Neuronal stem cell (in vitro differentiated cells): ENCODE results near the gene ATF6B.

Experiments
- DNase-seq: peaks from one replicate; pipeline ENCODE4 v3.0.0-alpha.2; 2013; ENCODE audit warnings: low spot score
- H2AFZ ChIP-seq: one replicate; pipeline ENCODE4 v1.6.1; 2013; ENCODE audit warnings: mild to moderate bottlenecking, low read length, inconsistent platforms
- H2AK5ac ChIP-seq: 2 replicates; pipeline ENCODE4 v1.6.1; 2013; ENCODE audit warnings: low read depth, mild to moderate bottlenecking, inconsistent platforms, low read length, moderate library complexity, mixed read lengths
- H2BK120ac ChIP-seq: 2 replicates; pipeline ENCODE4 v1.6.1; 2013; ENCODE audit warnings: low read depth, mild to moderate bottlenecking, inconsistent platforms, low read length, moderate library complexity, mixed read lengths
- H2BK12ac ChIP-seq: one replicate; pipeline ENCODE4 v1.6.1; 2013; ENCODE audit warnings: low read length, inconsistent platforms
- H2BK15ac ChIP-seq: 2 replicates; pipeline ENCODE4 v1.6.1; 2013; ENCODE audit warnings: mild to moderate bottlenecking, low read length, inconsistent platforms, mixed read lengths
- H2BK5ac ChIP-seq: one replicate; pipeline ENCODE4 v1.6.1; 2013; ENCODE audit warnings: inconsistent platforms, mild to moderate bottlenecking, low read length, moderate library complexity
- H3K14ac ChIP-seq: one replicate; pipeline ENCODE4 v1.6.1; 2013; ENCODE audit warnings: low read length, inconsistent platforms
- H3K18ac ChIP-seq: 2 replicates; pipeline ENCODE4 v1.6.1; 2013; ENCODE audit warnings: low read length, inconsistent platforms
- H3K23ac ChIP-seq: 2 replicates; pipeline ENCODE4 v1.6.1; 2013; ENCODE audit warnings: low read depth, mild to moderate bottlenecking, mixed read lengths, low read length, inconsistent platforms; ENCODE audit not compliant: poor library complexity
- H3K27ac ChIP-seq: replicated peaks from 3 replicates; pipeline ENCODE4 v1.5.1; 2013; ENCODE audit warnings: low read length, inconsistent platforms
- H3K27me3 ChIP-seq, 3 experiments: 2 replicates each; pipeline ENCODE4 v1.6.1; 2013; ENCODE audit warnings: low read length in 3 of 3, mild to moderate bottlenecking in 2 of 3, inconsistent platforms in 1 of 3, low read depth in 1 of 3, mixed read lengths in 1 of 3, moderate library complexity in 1 of 3; ENCODE audit not compliant: control insufficient read depth in 3 of 3, insufficient read depth in 3 of 3
- H3K36me3 ChIP-seq, 2 donors: replicated peaks in 1 of 2; 2 replicates each; pipeline ENCODE4 v1.6.1; 2013; ENCODE audit warnings: low read length in 2 of 2; ENCODE audit not compliant: control insufficient read depth in 2 of 2, insufficient read depth in 2 of 2
- H3K4ac ChIP-seq: 2 replicates; pipeline ENCODE4 v1.6.1; 2013; ENCODE audit warnings: inconsistent platforms, mild to moderate bottlenecking, low read length, moderate library complexity
- H3K4me1 ChIP-seq, 2 donors: 1 replicate in 1 of 2; 2 replicates in 1 of 2; pipeline ENCODE4 v1.6.1; 2013; ENCODE audit warnings: low read length in 2 of 2, low read depth in 1 of 2; ENCODE audit not compliant: control insufficient read depth in 2 of 2, insufficient read depth in 1 of 2
- H3K4me2 ChIP-seq: one replicate; pipeline ENCODE4 v1.6.1; 2013; ENCODE audit warnings: mild to moderate bottlenecking, low read length, inconsistent platforms; ENCODE audit not compliant: insufficient read depth, poor library complexity, severe bottlenecking
- H3K4me3 ChIP-seq, 2 donors: 2 replicates each; pipeline ENCODE4 v1.5.1; 2013; ENCODE audit warnings: low read length in 2 of 2, mild to moderate bottlenecking in 2 of 2, inconsistent platforms in 1 of 2, moderate library complexity in 1 of 2
- H3K79me1 ChIP-seq: one replicate; pipeline ENCODE4 v1.6.1; 2013; ENCODE audit warnings: low read depth, mild to moderate bottlenecking, inconsistent platforms, low read length, moderate library complexity
- H3K9ac ChIP-seq: one replicate; pipeline ENCODE4 v1.6.1; 2013; ENCODE audit warnings: mild to moderate bottlenecking, low read depth, low read length, inconsistent platforms; ENCODE audit not compliant: poor library complexity
- H3K9me3 ChIP-seq, 2 donors: replicated peaks in 1 of 2; 2 replicates each; pipeline versions ENCODE3 to v1.6.1; 2013; ENCODE audit warnings: low read length in 2 of 2, mild to moderate bottlenecking in 2 of 2, inconsistent platforms in 1 of 2, low read depth in 1 of 2, mixed read lengths in 1 of 2, moderate library complexity in 1 of 2; ENCODE audit not compliant: control insufficient read depth in 2 of 2, insufficient read depth in 1 of 2
- H4K8ac ChIP-seq: one replicate; pipeline ENCODE4 v1.6.1; 2013; ENCODE audit warnings: low read depth, mild to moderate bottlenecking, inconsistent platforms, low read length, moderate library complexity
- H4K91ac ChIP-seq: one replicate; pipeline ENCODE4 v1.6.1; 2013; ENCODE audit warnings: low read length, low read depth, mild to moderate bottlenecking, inconsistent platforms; ENCODE audit not compliant: poor library complexity
- WGBS, 2 donors: extraction: QIAGEN DNeasy Blood & Tissue Kit; methylation state at CpG; one replicate each; pipeline ENCODE4 v1.1.7; 2013; ENCODE audit warnings: missing lambda C conversion rate in 2 of 2, mixed read lengths in 1 of 2; ENCODE audit not compliant: insufficient read length in 2 of 2, insufficient replicate concordance in 1 of 2; ENCODE audit errors: extremely low coverage in 2 of 2; 5-methylcytosine and 5-hydroxymethylcytosine counted together

Gene ATF6B

DNA sequence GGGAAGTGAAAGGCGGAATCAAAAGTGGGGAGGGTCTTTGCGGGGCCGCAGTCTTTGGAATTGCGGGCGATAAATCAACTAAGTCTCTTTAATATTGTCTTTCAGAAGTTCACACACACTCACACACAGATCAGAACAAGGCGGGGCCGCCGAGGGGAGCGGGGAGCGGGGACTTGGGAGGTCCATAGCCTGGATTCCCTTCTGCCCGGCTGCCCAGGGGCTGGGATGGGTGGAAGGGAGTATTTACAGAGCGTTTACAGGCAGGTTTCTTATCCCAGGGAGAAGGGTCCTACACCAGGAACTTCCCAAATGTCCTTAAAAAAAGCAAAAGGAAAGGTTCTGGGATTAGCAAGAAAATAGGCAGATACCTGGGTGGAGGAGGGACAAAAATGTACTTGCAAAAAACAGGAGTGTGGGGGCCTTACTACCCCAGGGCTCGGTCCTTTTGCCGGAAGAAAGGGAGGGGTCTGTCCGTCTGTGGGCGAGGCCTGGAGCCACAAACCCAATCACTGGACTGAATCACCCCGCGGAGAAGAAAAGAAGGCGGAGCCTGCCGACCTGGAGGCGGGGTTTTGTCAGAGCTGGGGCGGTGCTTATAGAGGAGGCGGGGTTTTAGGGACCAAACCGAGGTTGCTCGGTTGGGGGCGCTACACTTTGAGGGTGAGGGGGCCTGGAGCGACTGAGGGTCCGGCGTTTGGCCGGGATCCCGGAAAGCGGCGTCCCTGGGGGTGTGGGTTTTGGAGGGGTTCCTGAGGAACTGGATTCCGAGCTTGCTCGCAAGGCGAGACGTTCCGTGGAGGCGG is 20.4 kb upstream of the ATF6B start:
- no peaks in the 10 kb centered on the region for H3K36me3 ChIP-seq
- no peak overlapping the region for H3K4ac ChIP-seq
- H3K14ac ChIP-seq = no peak overlapping the region
- DNase-seq = no peak
- peaks cover 0 to 33% (median 0%) of the 10 kb centered on the region in 3 experiments for H3K27me3 ChIP-seq
- no peaks in the 10 kb centered on the region for H3K9me3 ChIP-seq
- H4K91ac ChIP-seq = no peak overlapping the region
- peak overlapping the region; percentile 13 for H2AK5ac ChIP-seq
- H3K79me1 ChIP-seq = no peaks in the 10 kb centered on the region
- H3K27ac ChIP-seq = no peak overlapping the region
- H2BK120ac ChIP-seq = no peak overlapping the region
- no peak overlapping the region for H2BK12ac ChIP-seq
- H3K4me1 ChIP-seq = peaks cover 16 to 21% of the 10 kb centered on the region in 2 donors
- no peak overlapping the region for H2AFZ ChIP-seq
- H3K4me2 ChIP-seq = peak overlapping the region; percentile 21
- H2BK5ac ChIP-seq = no peak overlapping the region
- no CpG with 5 or more reads among the region's 39 CpGs for WGBS, 2 donors
- no peak overlapping the region for H3K9ac ChIP-seq
- H4K8ac ChIP-seq = no peak overlapping the region
- H3K4me3 ChIP-seq = peak overlapping the region in 1 of 2 donors; percentile 8
- no peak overlapping the region for H3K23ac ChIP-seq
- no peak overlapping the region for H2BK15ac ChIP-seq
- H3K18ac ChIP-seq = no peak overlapping the region

DNA sequence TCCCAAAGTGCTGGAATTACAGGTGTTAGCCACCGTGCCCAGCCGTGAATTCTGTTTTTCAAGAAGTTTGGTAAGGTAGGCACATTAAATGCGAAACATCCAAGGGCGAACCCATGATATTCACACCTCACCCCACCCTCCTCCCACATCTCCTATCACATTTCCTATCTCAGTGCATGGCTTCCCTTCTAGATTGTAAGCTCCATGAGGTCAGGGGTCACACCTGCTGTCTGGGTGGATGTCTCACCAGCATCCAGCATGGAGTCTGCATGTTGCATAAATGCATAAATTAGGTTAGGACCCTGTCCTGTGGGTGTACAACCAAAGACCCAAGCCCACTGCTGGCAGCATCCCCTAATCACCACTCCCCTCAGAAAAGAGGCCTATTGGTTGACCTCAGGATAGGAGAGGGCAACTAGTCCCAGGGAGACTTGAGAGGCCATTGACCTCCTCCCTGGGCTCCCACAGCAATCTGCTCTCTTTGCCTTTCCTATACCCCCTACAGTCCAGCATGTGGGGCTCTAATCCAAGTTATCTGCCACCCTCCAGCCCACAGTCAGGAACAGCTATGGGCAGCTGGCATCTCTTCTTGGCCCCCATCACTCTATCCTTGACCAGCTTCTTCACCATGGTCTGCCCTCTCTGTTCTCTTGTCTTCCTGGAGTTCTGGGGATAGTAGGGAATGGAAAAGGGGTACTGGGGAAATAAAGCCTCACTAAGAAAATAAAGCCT is 19.5 kb upstream of the ATF6B start:
- Histone ChIP-seq H2BK12ac (no peak overlapping the region), H3K14ac (no peak overlapping the region), H3K4me2 (no peak overlapping the region), H3K27ac (no peak overlapping the region), H2BK5ac (no peak overlapping the region), H3K9ac (no peak overlapping the region), H3K27me3 (peaks cover 0 to 33% (median 0%) of the 10 kb centered on the region in 3 experiments), H2BK15ac (no peak overlapping the region), H4K91ac (no peak overlapping the region), H4K8ac (no peak overlapping the region), H3K9me3 (no peaks in the 10 kb centered on the region), H2AFZ (no peak overlapping the region), H2BK120ac (no peak overlapping the region), H3K4ac (no peak overlapping the region), H3K4me1 (peaks cover 15 to 16% of the 10 kb centered on the region in 2 donors), H3K4me3 (no peak overlapping the region), H2AK5ac (no peak overlapping the region), H3K36me3 (no peaks in the 10 kb centered on the region), H3K18ac (no peak overlapping the region), H3K23ac (no peak overlapping the region), H3K79me1 (no peaks in the 10 kb centered on the region)
- no peak for DNase-seq
- WGBS, 2 donors = no CpG with 5 or more reads among the region's 4 CpGs

DNA sequence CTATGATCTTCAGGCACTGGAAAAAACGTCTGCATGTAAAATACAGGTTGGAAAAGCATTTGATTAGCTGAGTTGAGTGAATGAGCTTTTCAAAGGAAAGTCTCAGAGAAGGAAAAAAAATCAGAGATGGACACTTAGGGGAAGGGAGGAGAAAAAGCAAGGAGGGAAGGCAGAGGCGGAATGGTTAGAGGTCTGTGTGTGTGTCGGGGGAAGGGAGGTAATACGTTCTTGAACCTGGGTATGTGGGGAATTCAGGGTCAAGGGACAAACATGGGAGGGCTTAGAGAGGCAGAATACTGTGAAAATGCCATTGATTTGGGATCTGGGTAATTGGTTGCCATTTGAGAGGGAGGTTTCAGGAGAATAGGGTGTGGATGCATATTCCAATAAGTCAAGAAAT is 18.6 kb upstream of the ATF6B start:
- H3K27me3 ChIP-seq = peaks cover 0 to 26% (median 7%) of the 10 kb centered on the region in 3 experiments
- H3K4ac ChIP-seq = no peak overlapping the region
- no CpG with 5 or more reads among the region's 4 CpGs for WGBS, 2 donors
- no peak overlapping the region for H2AK5ac ChIP-seq
- no peaks in the 10 kb centered on the region for H3K36me3 ChIP-seq
- H3K79me1 ChIP-seq = no peaks in the 10 kb centered on the region
- H3K27ac ChIP-seq = no peak overlapping the region
- no peak overlapping the region for H3K4me3 ChIP-seq
- H3K9ac ChIP-seq = no peak overlapping the region
- H2BK15ac ChIP-seq = no peak overlapping the region
- no peaks in the 10 kb centered on the region for H3K9me3 ChIP-seq
- peaks cover 8 to 10% of the 10 kb centered on the region in 2 donors for H3K4me1 ChIP-seq
- no peak overlapping the region for H3K18ac ChIP-seq
- no peak overlapping the region for H3K14ac ChIP-seq
- H2BK5ac ChIP-seq = no peak overlapping the region
- H2BK12ac ChIP-seq = no peak overlapping the region
- H4K8ac ChIP-seq = no peak overlapping the region
- H2BK120ac ChIP-seq = no peak overlapping the region
- peak overlapping the region; percentile 56 for H2AFZ ChIP-seq
- no peak for DNase-seq
- H4K91ac ChIP-seq = no peak overlapping the region
- no peak overlapping the region for H3K4me2 ChIP-seq
- H3K23ac ChIP-seq = no peak overlapping the region

DNA sequence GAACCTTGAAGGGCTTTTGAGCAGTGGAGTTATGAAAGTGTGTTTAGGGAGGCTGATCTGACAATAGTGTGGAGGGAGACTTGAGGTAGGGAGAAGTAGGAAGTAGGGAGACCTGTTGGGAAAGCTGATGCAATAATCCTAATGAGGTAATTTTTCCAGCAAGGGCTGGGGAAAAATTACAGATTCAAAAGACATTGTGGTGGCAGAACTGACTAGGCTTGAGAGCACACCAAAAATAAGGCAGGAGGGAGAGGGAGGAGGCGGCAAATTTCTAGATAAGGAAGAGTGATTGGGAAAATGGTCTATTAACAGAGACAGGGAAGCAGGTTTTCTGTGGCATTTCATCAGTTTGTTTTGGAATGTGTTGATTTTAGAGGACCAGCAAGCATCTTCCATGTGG is 18.2 kb upstream of the ATF6B start:
- Histone ChIP-seq H3K9me3 (no peaks in the 10 kb centered on the region), H3K23ac (no peak overlapping the region), H4K91ac (no peak overlapping the region), H2BK5ac (no peak overlapping the region), H3K27ac (no peak overlapping the region), H3K79me1 (no peaks in the 10 kb centered on the region), H2BK120ac (no peak overlapping the region), H3K27me3 (peaks cover 0 to 24% (median 10%) of the 10 kb centered on the region in 3 experiments), H2BK15ac (no peak overlapping the region), H2AFZ (peak overlapping the region; percentile 56), H3K4ac (no peak overlapping the region), H3K4me3 (no peak overlapping the region), H3K14ac (no peak overlapping the region), H3K36me3 (no peaks in the 10 kb centered on the region), H4K8ac (no peak overlapping the region), H3K4me1 (peaks cover 8% of the 10 kb centered on the region in 2 donors), H3K18ac (no peak overlapping the region), H3K4me2 (no peak overlapping the region), H3K9ac (no peak overlapping the region), H2BK12ac (no peak overlapping the region), H2AK5ac (no peak overlapping the region)
- WGBS, 2 donors = no CpG with 5 or more reads among the region's 1 CpG
- DNase-seq = no peak
